ENCODE results near the gene GLB1L.

The GLB1L gene

GRCh38 chr2:219228911-219229304 lies 16.3 kb downstream of the GLB1L start:
- Mint-ChIP-seq H3K36me3 (ENCODE audit: low read depth) (peaks cover 47% of the 10 kb centered on the region), H3K9me3 (no peaks in the 10 kb centered on the region), H3K4me1 (peaks cover 39% of the 10 kb centered on the region), H3K27ac (peak overlapping the region; percentile 59), H3K27me3 (no peaks in the 10 kb centered on the region), H3K4me3 (peak overlapping the region; percentile 100)
- DNase-seq: no peak
- no peak for ATAC-seq

- DNase-seq: no peak
- H3K4me3 Mint-ChIP-seq: peak overlapping the region; percentile 100
- ATAC-seq: no peak
- H3K9me3 Mint-ChIP-seq: no peaks in the 10 kb centered on the region
- no peaks in the 10 kb centered on the region for H3K27me3 Mint-ChIP-seq
- H3K27ac Mint-ChIP-seq: peak overlapping the region; percentile 59
- peaks cover 38% of the 10 kb centered on the region for H3K4me1 Mint-ChIP-seq
- peaks cover 46% of the 10 kb centered on the region for H3K36me3 Mint-ChIP-seq (ENCODE audit: low read depth)
These were observed 17.0 kb downstream of the GLB1L start for GRCh38 chr2:219228041-219228910.

- ATAC-seq (no peak), DNase-seq (no peak)
- Mint-ChIP-seq H3K9me3 (no peaks in the 10 kb centered on the region), H3K27ac (no peak overlapping the region), H3K4me1 (peaks cover 19% of the 10 kb centered on the region), H3K36me3 (ENCODE audit: low read depth) (peaks cover 39% of the 10 kb centered on the region), H3K4me3 (no peak overlapping the region), H3K27me3 (no peaks in the 10 kb centered on the region)
These were observed 19.9 kb downstream of the GLB1L start for GRCh38 chr2:219225350-219225749.

GRCh38 chr2:219223831-219224610 lies 21.2 kb downstream of the GLB1L start:
- Mint-ChIP-seq H3K9me3 (no peaks in the 10 kb centered on the region), H3K27me3 (no peaks in the 10 kb centered on the region), H3K4me3 (no peak overlapping the region), H3K27ac (no peak overlapping the region), H3K36me3 (ENCODE audit: low read depth) (peaks cover 39% of the 10 kb centered on the region), H3K4me1 (peaks cover 19% of the 10 kb centered on the region)
- DNase-seq: no peak
- no peak for ATAC-seq

- Mint-ChIP-seq H3K9me3 (no peaks in the 10 kb centered on the region), H3K36me3 (ENCODE audit: low read depth) (peaks cover 45% of the 10 kb centered on the region), H3K27me3 (no peaks in the 10 kb centered on the region), H3K4me3 (no peak overlapping the region), H3K4me1 (peaks cover 13% of the 10 kb centered on the region), H3K27ac (no peak overlapping the region)
- no peak for ATAC-seq
- no peak for DNase-seq
These were observed 23.2 kb downstream of the GLB1L start for GRCh38 chr2:219221957-219222518.

- no peaks in the 10 kb centered on the region for H3K27me3 Mint-ChIP-seq
- H3K27ac Mint-ChIP-seq: no peak overlapping the region
- no peak overlapping the region for H3K4me3 Mint-ChIP-seq
- peaks cover 41% of the 10 kb centered on the region for H3K36me3 Mint-ChIP-seq (ENCODE audit: low read depth)
- ATAC-seq: no peak
- peaks cover 18% of the 10 kb centered on the region for H3K4me1 Mint-ChIP-seq
- no peaks in the 10 kb centered on the region for H3K9me3 Mint-ChIP-seq
- DNase-seq: no peak
These were observed 24.4 kb downstream of the GLB1L start for GRCh38 chr2:219220652-219221402.

- DNase-seq (no peak), ATAC-seq (no peak)
- Mint-ChIP-seq H3K27ac (no peak overlapping the region), H3K36me3 (ENCODE audit: low read depth) (peaks cover 37% of the 10 kb centered on the region), H3K27me3 (no peaks in the 10 kb centered on the region), H3K4me3 (no peak overlapping the region), H3K9me3 (no peaks in the 10 kb centered on the region), H3K4me1 (peaks cover 18% of the 10 kb centered on the region)
These were observed 25.3 kb downstream of the GLB1L start for GRCh38 chr2:219219784-219220532.

GRCh38 chr2:219218732-219219701 lies 26.2 kb downstream of the GLB1L start, which contains the start of gene ABCB6:
ABCB6 (minus strand) TSS chr2:219218958; CDS start chr2:219218673, 285 bp downstream.
- peak; percentile 79 for ATAC-seq
- no peaks in the 10 kb centered on the region for H3K9me3 Mint-ChIP-seq
- H3K4me1 Mint-ChIP-seq: peaks cover 18% of the 10 kb centered on the region
- peak within 1 kb of the TSS; percentile 83 for H3K4me3 Mint-ChIP-seq
- no peaks in the 10 kb centered on the region for H3K27me3 Mint-ChIP-seq
- H3K36me3 Mint-ChIP-seq (ENCODE audit: low read depth): peaks cover 39% of the 10 kb centered on the region
- peak within 1 kb of the TSS; percentile 81 for H3K27ac Mint-ChIP-seq
- peak; percentile 89 for DNase-seq

GRCh38 chr2:219218217-219218731 lies 27.0 kb downstream of the GLB1L start:
- Mint-ChIP-seq H3K4me3 (peak overlapping the region; percentile 83), H3K9me3 (no peaks in the 10 kb centered on the region), H3K27me3 (no peaks in the 10 kb centered on the region), H3K27ac (peak overlapping the region; percentile 81), H3K4me1 (peaks cover 18% of the 10 kb centered on the region), H3K36me3 (ENCODE audit: low read depth) (peaks cover 34% of the 10 kb centered on the region)
- peak; percentile 50 for ATAC-seq
- DNase-seq: no peak

GRCh38 chr2:219216535-219216915 lies 28.7 kb downstream of the GLB1L start:
- H3K4me1 Mint-ChIP-seq: peaks cover 18% of the 10 kb centered on the region
- H3K9me3 Mint-ChIP-seq: no peaks in the 10 kb centered on the region
- no peaks in the 10 kb centered on the region for H3K27me3 Mint-ChIP-seq
- no peak for DNase-seq
- H3K36me3 Mint-ChIP-seq (ENCODE audit: low read depth): peaks cover 36% of the 10 kb centered on the region
- peak overlapping the region; percentile 25 for H3K4me3 Mint-ChIP-seq
- no peak for ATAC-seq
- H3K27ac Mint-ChIP-seq: no peak overlapping the region

GRCh38 chr2:219215871-219216534 lies 29.2 kb downstream of the GLB1L start:
- Mint-ChIP-seq H3K36me3 (ENCODE audit: low read depth) (peaks cover 36% of the 10 kb centered on the region), H3K4me1 (peaks cover 23% of the 10 kb centered on the region), H3K27me3 (no peaks in the 10 kb centered on the region), H3K4me3 (no peak overlapping the region), H3K27ac (no peak overlapping the region), H3K9me3 (no peaks in the 10 kb centered on the region)
- no peak for ATAC-seq
- no peak for DNase-seq

- H3K4me1 Mint-ChIP-seq: peaks cover 34% of the 10 kb centered on the region
- DNase-seq: no peak
- no peaks in the 10 kb centered on the region for H3K27me3 Mint-ChIP-seq
- ATAC-seq: no peak
- no peaks in the 10 kb centered on the region for H3K9me3 Mint-ChIP-seq
- no peak overlapping the region for H3K4me3 Mint-ChIP-seq
- no peak overlapping the region for H3K27ac Mint-ChIP-seq
- H3K36me3 Mint-ChIP-seq (ENCODE audit: low read depth): peaks cover 35% of the 10 kb centered on the region
These were observed 30.5 kb downstream of the GLB1L start for GRCh38 chr2:219214786-219215185.
